HCT116 (cell line): ENCODE data around the gene SYNGR1. TPM values are rescaled to one million over a fixed set of nuclear protein-coding genes. Genes with fewer than 3 reads are reported as not detected.

Experiments
- ATAC-seq: fragments of 200-7000 bp; cut with Tn5 transposase; 2 replicates; pipeline ENCODE4 v1.9.1; 2020; ENCODE audit warnings: mild to moderate bottlenecking, moderate library complexity
- BruUV-seq: library from RNA; stranded (reverse); fragments of 400-500 nt; replicated peaks from 2 replicates; lab custom pipeline; 2021; lab: Mats Ljungman, UMichigan
- CTCF ChIA-PET: fragments of 300-600 bp; sonication (Branson Sonifier 250); formaldehyde crosslinking; loops from one replicate; lab custom pipeline; 2021; ENCODE audit warnings: antibody characterized with exemption; lab: Charles Lee
- POLR2A ChIA-PET: fragments of 300-600, 350-600 bp; sonication (Branson Sonifier 250); formaldehyde crosslinking; loops from one replicate; lab custom pipeline; 2021; ENCODE audit warnings: antibody characterized with exemption; lab: Charles Lee
- RAD21 ChIA-PET, 2 experiments: fragments of 300-600 bp; sonication (Branson Sonifier 250); formaldehyde crosslinking; loops; one replicate each; lab custom pipeline; 2023; ENCODE audit warnings: low total read pairs in 2 of 2; ENCODE audit not compliant: uncharacterized antibody in 2 of 2, unreplicated experiment in 2 of 2, low non-redundant PET in 1 of 2; lab: Charles Lee
- DNase-seq: peaks from one replicate; pipeline ENCODE4 v3.0.0-alpha.2; 2010; ENCODE audit warnings: low read depth, low spot score
- H2AFZ ChIP-seq: fragments of 200-600 bp; shearing (Covaris generic), sonication (generic); 2 replicates; pipeline ENCODE4 v1.6.1; 2017; ENCODE audit warnings: low read depth, mixed run types, mixed read lengths, antibody characterized with exemption, low read length; ENCODE audit not compliant: poor library complexity, severe bottlenecking
- H3K27ac ChIP-seq: 2 replicates; pipeline ENCODE4 v1.5.1; 2012; ENCODE audit warnings: low read depth, low read length
- H3K27me3 ChIP-seq: fragments of 200-600 bp; sonication (generic); 2 replicates; pipeline ENCODE4 v1.6.1; 2016; ENCODE audit warnings: mixed run types, low read length, mixed read lengths; ENCODE audit not compliant: insufficient read depth
- H3K36me3 ChIP-seq, 2 experiments: fragments of 200-500 bp in 1 of 2; fragments of 200-600 bp in 1 of 2; sonication (Bioruptor generic) in 1 of 2; sonication (generic) in 1 of 2; 2 replicates each; pipeline versions ENCODE4 v1.5.1 to v1.6.1; 2014 to 2016; ENCODE audit warnings: low read length in 2 of 2, inconsistent platforms in 1 of 2, mixed read lengths in 1 of 2, mixed run types in 1 of 2; ENCODE audit not compliant: insufficient read depth in 2 of 2, control insufficient read depth in 1 of 2
- H3K4me1 ChIP-seq, 2 experiments: fragments of 200-600 bp in 1 of 2; sonication (generic) in 1 of 2; 2 replicates each; pipeline versions ENCODE4 v1.5.1 to v1.6.1; 2012 to 2017; ENCODE audit warnings: low read length in 2 of 2, inconsistent platforms in 1 of 2, mild to moderate bottlenecking in 1 of 2, mixed read lengths in 1 of 2, mixed run types in 1 of 2, moderate library complexity in 1 of 2; ENCODE audit not compliant: insufficient read depth in 2 of 2, control insufficient read depth in 1 of 2
- H3K4me2 ChIP-seq: fragments of 200-600 bp; sonication (generic); 2 replicates; pipeline ENCODE4 v1.6.1; 2017; ENCODE audit warnings: mixed run types, low read length, mixed read lengths
- H3K4me3 ChIP-seq, 2 experiments: fragments of 200-600 bp in 1 of 2; sonication (generic) in 1 of 2; replicated peaks in 1 of 2; 2 replicates each; pipeline ENCODE4 v1.5.1; 2011 to 2016; ENCODE audit warnings: low read length in 2 of 2, control low read depth in 1 of 2, low read depth in 1 of 2, mild to moderate bottlenecking in 1 of 2, mixed read lengths in 1 of 2, mixed run types in 1 of 2
- H3K79me2 ChIP-seq: fragments of 200-600 bp; sonication (generic); 2 replicates; pipeline ENCODE4 v1.6.1; 2017; ENCODE audit warnings: mild to moderate bottlenecking, mixed run types, low read length, moderate library complexity, mixed read lengths; ENCODE audit not compliant: insufficient read depth
- H3K9ac ChIP-seq: fragments of 200-600 bp; sonication (generic); 2 replicates; pipeline ENCODE4 v1.6.1; 2016; ENCODE audit warnings: low read length, mixed read lengths
- H3K9me2 ChIP-seq: fragments of 200-600 bp; sonication (generic), shearing (Covaris generic); 2 replicates; pipeline ENCODE4 v1.6.1; 2017; ENCODE audit warnings: mixed run types, mild to moderate bottlenecking, moderate library complexity; ENCODE audit not compliant: insufficient read depth
- H3K9me3 ChIP-seq, 2 experiments: fragments of 200-500 bp in 1 of 2; fragments of 200-600 bp in 1 of 2; sonication (Bioruptor generic) in 1 of 2; sonication (generic) in 1 of 2; 2 replicates each; pipeline ENCODE4 v1.6.1; 2014 to 2017; ENCODE audit warnings: low read length in 2 of 2, mixed read lengths in 2 of 2, inconsistent platforms in 1 of 2, low read depth in 1 of 2, mild to moderate bottlenecking in 1 of 2, mixed run types in 1 of 2, moderate library complexity in 1 of 2; ENCODE audit not compliant: control insufficient read depth in 1 of 2, insufficient read depth in 1 of 2
- H4K20me1 ChIP-seq: fragments of 200-600 bp; sonication (generic), shearing (Covaris generic); 2 replicates; pipeline ENCODE4 v1.6.1; 2017; ENCODE audit warnings: mixed run types, mild to moderate bottlenecking, moderate library complexity; ENCODE audit not compliant: insufficient read depth
- ATF3 ChIP-seq: IDR thresholded peaks from 2 replicates; pipeline ENCODE4 v1.6.1; 2012
- CBX3 ChIP-seq: IDR thresholded peaks from 2 replicates; pipeline ENCODE4 v1.6.1; 2012; ENCODE audit warnings: low read depth
- CEBPB ChIP-seq: IDR thresholded peaks from 2 replicates; pipeline ENCODE4 v1.6.1; 2012; ENCODE audit warnings: low read depth
- EGR1 ChIP-seq: IDR thresholded peaks from 2 replicates; pipeline ENCODE4 v1.6.1; 2012; ENCODE audit warnings: low read depth
- EZH2 ChIP-seq: fragments of 200-600 bp; sonication (generic); IDR thresholded peaks from 2 replicates; pipeline ENCODE4 v1.6.1; 2017; ENCODE audit warnings: antibody characterized with exemption, mixed run types
- EZH2phosphoT487 ChIP-seq: fragments of 200-600 bp; IDR thresholded peaks from 2 replicates; pipeline ENCODE4 v1.6.1; 2018; ENCODE audit warnings: antibody characterized with exemption, borderline replicate concordance
- FOSL1 ChIP-seq: IDR thresholded peaks from 2 replicates; pipeline ENCODE4 v1.6.1; 2012; ENCODE audit warnings: low read depth
- JUND ChIP-seq: IDR thresholded peaks from 2 replicates; pipeline ENCODE4 v1.6.1; 2012
- MAX ChIP-seq: IDR thresholded peaks from 2 replicates; pipeline ENCODE4 v1.6.1; 2012
- POLR2A ChIP-seq: IDR thresholded peaks from 2 replicates; pipeline ENCODE4 v1.7.0; 2011; ENCODE audit warnings: borderline replicate concordance; ENCODE audit not compliant: insufficient read depth, insufficient read length; ENCODE audit errors: extremely low read depth
- POLR2AphosphoS5 ChIP-seq: IDR thresholded peaks from 2 replicates; pipeline ENCODE4 v1.6.1; 2011; ENCODE audit warnings: mild to moderate bottlenecking, low read depth, low read length, moderate library complexity
- RAD21 ChIP-seq: IDR thresholded peaks from 2 replicates; pipeline ENCODE4 v1.6.1; 2012; ENCODE audit warnings: low read depth, mild to moderate bottlenecking
- REST ChIP-seq: IDR thresholded peaks from 2 replicates; pipeline ENCODE4 v1.6.1; 2012; ENCODE audit warnings: low read depth
- SIN3A ChIP-seq: IDR thresholded peaks from 2 replicates; pipeline ENCODE4 v1.6.1; 2012; ENCODE audit warnings: low read depth
- SP1 ChIP-seq: IDR thresholded peaks from 2 replicates; pipeline ENCODE4 v1.6.1; 2012; ENCODE audit warnings: low read depth
- SRF ChIP-seq: IDR thresholded peaks from 2 replicates; pipeline ENCODE4 v1.6.1; 2012; ENCODE audit warnings: low read depth
- TCF7L2 ChIP-seq: IDR thresholded peaks from 2 replicates; pipeline ENCODE4 v1.7.0; 2011; ENCODE audit warnings: borderline replicate concordance, inconsistent platforms; ENCODE audit not compliant: insufficient read depth, insufficient read length; ENCODE audit errors: extremely low read depth
- YY1 ChIP-seq: IDR thresholded peaks from 2 replicates; pipeline ENCODE4 v1.6.1; 2011; ENCODE audit warnings: low read length, low read depth, moderate library complexity, mild to moderate bottlenecking; ENCODE audit not compliant: insufficient replicate concordance; ENCODE audit errors: extremely low read depth
- ZBTB33 ChIP-seq: IDR thresholded peaks from 2 replicates; pipeline ENCODE4 v1.6.1; 2011; ENCODE audit warnings: mild to moderate bottlenecking, low read length, moderate library complexity; ENCODE audit not compliant: insufficient replicate concordance; ENCODE audit errors: extremely low read depth
- ZNF274 ChIP-seq: fragments of 200-500 bp; sonication (Bioruptor generic); IDR thresholded peaks from 2 replicates; pipeline ENCODE4 v1.6.1; 2014; ENCODE audit warnings: mild to moderate bottlenecking, low read depth, low read length, inconsistent platforms
- intact Hi-C: fragments of 100-400 bp; cut with micrococcal nuclease; formaldehyde crosslinking; loops from 2 replicates; pipeline ENCODE4 v1.10.0; 2022
- total RNA-seq: library from RNA; stranded (reverse); gene quantifications from one replicate; pipeline ENCODE4 v1.2.1, GENCODE V29; 2021; ENCODE audit not compliant: unreplicated experiment

The SYNGR1 gene
- total RNA-seq, 1 experiment from 2014 or later = 20.7 TPM

- no peak for TF ChIP-seq REST
- TF ChIP-seq SIN3A = no peak
- no peak for TF ChIP-seq ATF3
- TF ChIP-seq YY1 = no peak
- no peak for TF ChIP-seq POLR2AphosphoS5
- TF ChIP-seq SRF = no peak
- TF ChIP-seq POLR2A = no peak
- TF ChIP-seq EZH2phosphoT487 = no peak
- no peak for TF ChIP-seq FOSL1
- no peak for TF ChIP-seq SP1
- TF ChIP-seq CBX3 = no peak
- no peak for TF ChIP-seq EGR1
- no peak for TF ChIP-seq EZH2
- TF ChIP-seq ZBTB33 = no peak
- no peak for TF ChIP-seq TCF7L2
- no peak for TF ChIP-seq ZNF274
- no peak for TF ChIP-seq MAX
- no peak for TF ChIP-seq JUND
- TF ChIP-seq RAD21 = no peak
- TF ChIP-seq CEBPB = no peak
- TF ChIP-seq, all 23 proteins: peak for 0
- ChIA-PET RAD21 (no interaction called here), CTCF (no interaction called here), POLR2A (no interaction called here)
- intact Hi-C loops = no loop called here
- no peak for DNase-seq
- H3K9me2 ChIP-seq = no peaks in the 10 kb centered on the region
- no peaks in the 10 kb centered on the region for H3K79me2 ChIP-seq
- H3K27ac ChIP-seq = no peak overlapping the region
- ATAC-seq = no peak
- no peaks in the 10 kb centered on the region for H3K9me3 ChIP-seq
- H3K9ac ChIP-seq = no peak overlapping the region
- BruUV-seq = no TSS peak
- no peaks in the 10 kb centered on the region for H4K20me1 ChIP-seq
- H3K4me3 ChIP-seq = no peak overlapping the region
- H3K27me3 ChIP-seq = no peaks in the 10 kb centered on the region
- no peak overlapping the region for H3K4me2 ChIP-seq
- H3K36me3 ChIP-seq = peaks cover 7 to 16% of the 10 kb centered on the region in 2 experiments; a peak in 3 of 4 replicates
- peaks cover 10 to 11% of the 10 kb centered on the region in 2 experiments; a peak in 3 of 4 replicates for H3K4me1 ChIP-seq
- no peak overlapping the region for H2AFZ ChIP-seq
These were observed 76.7 kb downstream of the SYNGR1 start for GRCh38 chr22:39426380-39427043.
